Germinal center (tissue), 1 donor: ENCODE data around the gene MUC3A.
"Not testable (repeated sequence)": the region's sequence is repeated elsewhere in the genome, so short reads cannot be mapped to it uniquely, and the experiment has no call there.

ENCODE experiments used
- DNase-seq: peaks from one replicate; pipeline ENCODE4 v3.0.0; 2012; ENCODE audit warnings: mixed read lengths, low spot score

The MUC3A gene

GRCh38 chr7:100949227-100949932 lies at the start of gene MUC3A:
Gene MUC3A (plus strand): TSS chr7:100949534. CDS start chr7:100949625, 91 bp downstream.
- DNase-seq: no peak

GRCh38 chr7:100900978-100901377 lies 48.4 kb upstream of the MUC3A start:
- DNase-seq: no peak

GRCh38 chr7:100901921-100902332 lies 47.4 kb upstream of the MUC3A start:
- DNase-seq: no peak

DNA sequence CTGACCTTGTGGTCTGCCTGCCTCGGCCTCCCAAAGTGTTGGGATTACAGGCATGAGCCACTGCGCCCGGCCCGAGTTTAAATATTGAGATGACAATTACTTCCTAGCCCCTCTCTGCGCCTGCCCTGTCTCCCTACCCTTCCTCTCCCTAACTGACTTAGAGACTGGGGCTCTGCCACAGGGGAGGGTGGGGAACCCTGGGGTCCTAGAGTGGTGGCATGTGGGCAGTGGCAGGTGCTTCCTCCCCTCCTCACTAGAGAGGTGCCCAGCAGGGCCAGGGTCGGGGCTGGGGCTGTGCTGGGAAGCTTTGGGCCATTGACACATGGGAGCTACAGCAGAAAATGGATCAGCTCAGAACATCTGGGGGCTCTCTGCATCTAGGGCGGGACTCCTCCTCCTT lies 46.7 kb upstream of the MUC3A start:
- no peak for DNase-seq

- no peak for DNase-seq
These were observed 40.8 kb upstream of the MUC3A start for GRCh38 chr7:100908512-100908911.

DNA sequence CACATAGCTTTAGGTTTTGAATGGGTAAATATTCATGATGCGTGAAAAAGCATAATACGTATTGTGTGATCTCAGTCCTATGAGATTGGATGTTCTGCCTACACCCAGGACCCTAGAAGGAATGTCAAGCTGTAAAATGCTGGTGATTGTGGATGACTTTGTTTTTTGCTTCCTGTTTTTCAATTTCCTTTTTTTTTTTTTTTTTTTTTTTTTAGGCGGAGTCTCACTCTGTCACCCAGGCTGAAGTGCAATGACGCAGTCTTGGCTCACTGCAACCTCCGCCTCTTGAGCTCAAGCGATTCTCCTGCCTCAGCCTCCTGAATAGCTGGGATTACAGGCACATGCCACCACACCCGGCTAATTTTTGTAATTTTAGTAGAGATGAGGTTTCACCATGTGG lies 38.9 kb upstream of the MUC3A start:
- not testable (repeated sequence) for DNase-seq

DNA sequence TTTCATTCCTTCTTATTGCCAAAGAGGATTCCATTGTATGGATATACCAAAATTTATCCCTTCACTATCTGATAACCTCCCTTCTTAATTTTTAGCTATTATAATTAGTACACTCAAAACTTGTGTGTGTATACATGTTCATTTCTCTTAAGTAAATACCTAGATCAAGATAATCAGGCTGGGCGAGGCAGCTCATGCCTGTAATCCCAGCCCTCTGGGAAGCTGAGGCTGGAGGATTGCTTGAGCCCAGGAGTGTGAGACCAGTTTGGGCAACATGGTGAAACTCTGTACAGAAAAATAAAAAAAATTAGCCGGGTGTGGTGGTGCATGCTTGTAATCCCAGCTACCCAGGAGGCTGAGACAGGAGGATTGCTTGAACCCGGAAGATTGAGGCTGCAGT lies 37.9 kb upstream of the MUC3A start:
- DNase-seq: no peak

GRCh38 chr7:100914208-100914878 lies 35.0 kb upstream of the MUC3A start:
- DNase-seq: no peak

DNA sequence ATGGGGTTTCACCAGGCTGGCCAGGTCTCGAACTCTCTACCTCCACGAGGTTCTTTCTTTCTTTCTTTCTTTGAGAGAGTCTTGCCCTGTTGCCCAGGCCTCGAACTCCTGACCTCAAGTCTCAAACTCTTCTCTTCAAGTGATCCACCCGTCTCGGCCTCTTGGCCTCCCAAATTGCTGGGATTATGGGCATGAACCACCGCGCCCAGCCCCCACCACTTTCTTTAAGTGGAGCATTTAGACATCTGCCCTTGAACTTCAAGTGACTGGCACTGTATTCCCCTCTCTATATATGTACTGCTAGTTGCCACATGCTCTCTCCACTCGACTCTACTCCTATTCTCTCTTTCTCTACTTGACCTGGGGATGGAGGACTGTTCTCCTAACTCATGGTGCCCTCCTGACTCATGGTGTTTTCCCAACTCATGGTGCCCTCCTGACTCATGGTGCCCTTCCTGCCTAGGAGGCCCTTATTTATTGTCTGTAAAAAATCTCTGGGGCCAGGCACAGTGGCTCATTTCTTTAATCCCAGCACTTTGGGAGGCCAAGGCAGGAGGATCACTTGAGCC lies 34.4 kb upstream of the MUC3A start:
- no peak for DNase-seq

DNA sequence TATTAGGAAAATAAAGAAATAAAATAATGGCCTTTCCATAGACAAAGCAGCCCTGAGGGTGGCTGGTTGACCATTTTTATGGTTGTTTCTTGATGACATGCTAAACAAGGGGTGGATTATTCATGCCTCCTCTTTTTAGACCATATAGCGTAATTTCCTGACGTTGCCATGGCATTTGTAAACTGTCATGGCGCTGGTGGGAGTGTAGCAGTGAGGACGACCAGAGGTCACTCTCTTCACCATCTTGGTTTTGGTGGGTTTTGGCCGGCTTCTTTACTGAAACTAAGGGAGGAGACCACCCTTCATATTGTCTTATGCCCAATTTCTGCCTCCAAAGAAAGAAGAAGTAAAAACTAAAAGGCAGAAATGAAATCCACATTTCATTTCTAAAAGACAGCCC lies 30.0 kb upstream of the MUC3A start:
- DNase-seq: not testable (repeated sequence)

- not testable (repeated sequence) for DNase-seq
These were observed 29.4 kb upstream of the MUC3A start for GRCh38 chr7:100919779-100920437.

DNA sequence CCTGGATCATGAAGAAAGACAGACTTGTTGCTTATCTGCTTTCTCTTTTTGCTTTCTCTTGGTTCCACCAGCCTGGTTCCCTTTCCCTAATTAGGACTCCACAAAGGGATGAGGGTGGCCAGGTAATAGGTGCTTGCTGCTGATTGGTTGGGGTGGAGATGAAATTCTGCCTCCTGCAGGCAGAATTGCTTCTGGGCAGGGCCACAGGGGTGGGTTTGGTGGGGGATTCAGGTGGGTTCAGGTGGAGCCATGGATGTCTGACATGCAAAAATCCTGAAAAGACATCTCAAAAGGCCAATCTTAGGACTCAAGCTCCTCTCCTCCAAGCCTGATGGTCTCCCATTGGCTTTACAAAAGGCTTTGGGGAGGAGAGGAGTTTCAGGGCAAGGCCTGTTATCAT lies 28.3 kb upstream of the MUC3A start:
- DNase-seq: no peak

- DNase-seq: not testable (repeated sequence)
These were observed 25.7 kb upstream of the MUC3A start for GRCh38 chr7:100923616-100924015.

- DNase-seq: no peak
These were observed 19.5 kb upstream of the MUC3A start for GRCh38 chr7:100929808-100930174.

GRCh38 chr7:100933734-100934133 lies 15.6 kb upstream of the MUC3A start:
- DNase-seq: no peak

- not testable (repeated sequence) for DNase-seq
These were observed 14.0 kb upstream of the MUC3A start for GRCh38 chr7:100935381-100935780.

DNA sequence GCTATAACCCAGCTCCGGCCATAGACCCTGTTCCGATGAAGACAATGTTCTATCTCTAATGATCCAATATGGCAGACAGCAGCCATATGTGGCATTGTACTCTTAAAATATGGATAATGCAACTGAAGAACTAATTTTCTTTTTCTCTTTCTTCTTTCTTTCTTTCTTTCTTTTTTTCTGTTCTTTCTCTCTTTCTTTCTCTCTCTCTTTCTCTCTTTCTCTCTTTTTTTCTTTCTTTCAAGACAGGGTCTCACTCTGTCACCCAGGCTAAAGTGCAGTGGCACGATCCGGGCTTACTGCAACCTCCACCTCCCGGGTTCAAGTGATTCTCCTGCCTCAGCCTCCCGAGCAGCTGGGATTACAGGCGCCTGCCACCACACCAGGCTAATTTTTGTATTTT lies 13.2 kb upstream of the MUC3A start:
- DNase-seq: not testable (repeated sequence)

GRCh38 chr7:100942045-100942774 lies 7.1 kb upstream of the MUC3A start:
- no peak for DNase-seq

DNA sequence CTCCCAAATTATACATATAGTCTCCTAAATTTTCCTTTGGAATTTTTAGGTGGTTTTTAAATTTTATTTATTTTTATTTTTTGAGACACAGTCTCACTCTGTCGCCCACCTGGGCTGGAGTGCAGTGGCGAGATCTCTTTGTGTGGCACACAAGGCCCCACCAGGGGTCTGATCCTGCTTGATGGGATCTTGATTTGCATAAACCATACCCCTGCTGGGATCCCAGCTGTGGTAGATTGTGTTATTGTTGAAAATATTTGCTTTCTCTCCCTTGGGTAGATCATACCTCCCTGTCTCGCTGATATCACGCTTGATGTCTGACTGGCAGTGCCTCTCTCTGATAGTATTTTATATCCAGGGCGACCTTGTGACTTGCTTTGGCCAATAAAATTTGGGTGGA lies 5.6 kb upstream of the MUC3A start:
- DNase-seq: no peak

- DNase-seq: no peak
These were observed 5.2 kb upstream of the MUC3A start for GRCh38 chr7:100944138-100944537.

- DNase-seq: no peak
These were observed 3.2 kb upstream of the MUC3A start for GRCh38 chr7:100946111-100946510.

GRCh38 chr7:100946766-100947365 lies 2.5 kb upstream of the MUC3A start:
- no peak for DNase-seq
